Measurements from ENCODE around the gene ATP6V0E1.

Gene ATP6V0E1

GRCh38 chr5:172999974-173000373 lies 16.4 kb downstream of the ATP6V0E1 start:
- H3K4me1 ChIP-seq (ENCODE audit: control insufficient read depth, insufficient read depth, low read length): peaks cover 10% of the 10 kb centered on the region
- no peaks in the 10 kb centered on the region for H3K36me3 ChIP-seq (ENCODE audit: control insufficient read depth, insufficient read depth, low read length)
- WGBS, 2 experiments: 93 to 100% methylated on average over 1 of the region's 1 CpG
- no peaks in the 10 kb centered on the region for H3K9me3 ChIP-seq (ENCODE audit: control insufficient read depth, low read length)
- H3K4me3 ChIP-seq (ENCODE audit: insufficient read depth, low read depth, low read length): no peak overlapping the region
- H3K27ac ChIP-seq (ENCODE audit: insufficient read depth, low read depth, low read length, poor library complexity, severe bottlenecking): no peak overlapping the region
- no peaks in the 10 kb centered on the region for H3K27me3 ChIP-seq (ENCODE audit: control insufficient read depth, insufficient read depth, low read length, poor library complexity, severe bottlenecking)

DNA sequence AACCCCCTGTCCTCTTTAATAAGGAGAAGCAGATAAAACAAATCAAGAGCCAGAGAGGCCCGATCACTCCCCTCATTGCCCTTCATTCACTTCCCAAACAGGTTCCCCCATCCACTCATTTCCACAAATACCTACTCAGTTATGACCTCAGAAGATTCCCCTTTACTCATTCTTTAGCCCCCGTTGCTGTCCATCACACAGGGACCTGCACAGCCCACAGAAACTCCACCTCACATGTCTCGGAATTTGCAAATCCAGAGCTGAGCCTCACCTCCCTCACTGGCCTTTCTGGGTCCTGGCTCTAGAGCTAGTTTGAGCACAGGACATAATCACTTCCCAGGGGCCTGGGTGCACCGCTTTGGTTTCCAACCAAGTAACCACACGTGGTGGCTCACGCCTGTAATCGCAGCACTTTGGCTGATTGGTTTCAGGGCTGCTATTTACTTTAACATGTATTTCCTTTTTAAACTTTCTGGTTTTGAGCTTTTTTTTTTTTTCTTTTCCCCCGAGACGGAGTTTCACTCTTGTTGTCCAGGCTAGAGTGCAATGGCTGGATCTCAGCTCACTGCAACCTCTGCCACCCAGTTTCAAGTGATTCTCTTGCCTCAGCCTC lies 17.8 kb downstream of the ATP6V0E1 start:
- Histone ChIP-seq H3K4me3 (ENCODE audit: insufficient read depth, low read depth, low read length) (no peak overlapping the region), H3K4me1 (ENCODE audit: control insufficient read depth, insufficient read depth, low read length) (peaks cover 10% of the 10 kb centered on the region), H3K9me3 (ENCODE audit: control insufficient read depth, low read length) (no peaks in the 10 kb centered on the region), H3K36me3 (ENCODE audit: control insufficient read depth, insufficient read depth, low read length) (no peaks in the 10 kb centered on the region), H3K27me3 (ENCODE audit: control insufficient read depth, insufficient read depth, low read length, poor library complexity, severe bottlenecking) (no peaks in the 10 kb centered on the region), H3K27ac (ENCODE audit: insufficient read depth, low read depth, low read length, poor library complexity, severe bottlenecking) (no peak overlapping the region)
- 89 to 92% methylated on average over 9 of the region's 9 CpGs for whole genome bisulfite sequencing, 2 experiments

GRCh38 chr5:173003360-173003759 lies 19.8 kb downstream of the ATP6V0E1 start:
- Histone ChIP-seq H3K36me3 (ENCODE audit: control insufficient read depth, insufficient read depth, low read length) (no peaks in the 10 kb centered on the region), H3K4me1 (ENCODE audit: control insufficient read depth, insufficient read depth, low read length) (peaks cover 10% of the 10 kb centered on the region), H3K27me3 (ENCODE audit: control insufficient read depth, insufficient read depth, low read length, poor library complexity, severe bottlenecking) (no peaks in the 10 kb centered on the region), H3K27ac (ENCODE audit: insufficient read depth, low read depth, low read length, poor library complexity, severe bottlenecking) (no peak overlapping the region), H3K4me3 (ENCODE audit: insufficient read depth, low read depth, low read length) (no peak overlapping the region), H3K9me3 (ENCODE audit: control insufficient read depth, low read length) (no peaks in the 10 kb centered on the region)
- WGBS, 2 experiments: 89 to 90% methylated on average over 3 of the region's 3 CpGs

DNA sequence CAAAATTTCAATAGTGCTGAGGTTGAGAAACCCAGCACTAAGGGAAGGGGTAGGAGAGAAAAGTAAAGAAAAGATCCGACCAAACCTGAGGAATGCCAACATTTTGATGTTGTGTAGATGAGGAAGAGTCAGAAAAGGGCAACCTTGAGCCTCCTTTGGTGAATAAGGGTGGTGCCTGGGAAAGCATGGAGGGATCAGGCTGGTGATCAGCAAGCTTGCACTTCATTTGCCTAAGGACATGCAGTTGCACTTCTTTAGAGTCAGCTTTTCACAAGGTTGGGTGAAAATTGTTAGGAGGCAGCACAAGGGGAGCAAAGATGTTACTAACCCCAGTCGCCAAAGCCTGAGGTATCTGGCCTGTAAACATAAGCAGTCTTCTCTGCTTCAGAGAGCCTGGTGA lies 20.4 kb downstream of the ATP6V0E1 start:
- no peaks in the 10 kb centered on the region for H3K36me3 ChIP-seq (ENCODE audit: control insufficient read depth, insufficient read depth, low read length)
- H3K27ac ChIP-seq (ENCODE audit: insufficient read depth, low read depth, low read length, poor library complexity, severe bottlenecking): no peak overlapping the region
- H3K4me3 ChIP-seq (ENCODE audit: insufficient read depth, low read depth, low read length): no peak overlapping the region
- WGBS, 2 experiments: 84 to 87% methylated on average over 2 of the region's 2 CpGs
- no peaks in the 10 kb centered on the region for H3K27me3 ChIP-seq (ENCODE audit: control insufficient read depth, insufficient read depth, low read length, poor library complexity, severe bottlenecking)
- H3K9me3 ChIP-seq (ENCODE audit: control insufficient read depth, low read length): no peaks in the 10 kb centered on the region
- H3K4me1 ChIP-seq (ENCODE audit: control insufficient read depth, insufficient read depth, low read length): peaks cover 10% of the 10 kb centered on the region

DNA sequence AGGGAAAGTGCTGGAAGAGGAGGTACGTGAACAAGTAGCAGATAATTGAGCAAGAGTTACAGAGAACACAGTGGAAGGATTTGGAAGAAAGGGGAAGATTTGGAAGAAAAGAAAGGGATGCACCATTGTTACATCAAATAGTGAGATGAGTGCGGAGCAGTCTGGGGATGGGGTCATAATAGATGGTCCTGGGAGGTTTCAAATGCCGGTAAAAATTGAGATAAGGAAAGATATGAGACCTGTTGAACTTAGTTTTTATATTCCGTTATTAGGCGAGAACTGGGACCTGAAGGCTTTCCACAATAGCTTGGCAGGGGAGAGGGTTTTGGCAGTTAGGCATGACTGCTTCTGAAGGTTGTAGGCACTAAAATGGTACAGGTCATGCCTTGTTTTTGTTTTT lies 20.9 kb downstream of the ATP6V0E1 start:
- H3K27ac ChIP-seq (ENCODE audit: insufficient read depth, low read depth, low read length, poor library complexity, severe bottlenecking): no peak overlapping the region
- peaks cover 10% of the 10 kb centered on the region for H3K4me1 ChIP-seq (ENCODE audit: control insufficient read depth, insufficient read depth, low read length)
- 88 to 92% methylated on average over 5 of the region's 5 CpGs for WGBS, 2 experiments
- no peaks in the 10 kb centered on the region for H3K36me3 ChIP-seq (ENCODE audit: control insufficient read depth, insufficient read depth, low read length)
- H3K9me3 ChIP-seq (ENCODE audit: control insufficient read depth, low read length): no peaks in the 10 kb centered on the region
- H3K4me3 ChIP-seq (ENCODE audit: insufficient read depth, low read depth, low read length): no peak overlapping the region
- H3K27me3 ChIP-seq (ENCODE audit: control insufficient read depth, insufficient read depth, low read length, poor library complexity, severe bottlenecking): no peaks in the 10 kb centered on the region

DNA sequence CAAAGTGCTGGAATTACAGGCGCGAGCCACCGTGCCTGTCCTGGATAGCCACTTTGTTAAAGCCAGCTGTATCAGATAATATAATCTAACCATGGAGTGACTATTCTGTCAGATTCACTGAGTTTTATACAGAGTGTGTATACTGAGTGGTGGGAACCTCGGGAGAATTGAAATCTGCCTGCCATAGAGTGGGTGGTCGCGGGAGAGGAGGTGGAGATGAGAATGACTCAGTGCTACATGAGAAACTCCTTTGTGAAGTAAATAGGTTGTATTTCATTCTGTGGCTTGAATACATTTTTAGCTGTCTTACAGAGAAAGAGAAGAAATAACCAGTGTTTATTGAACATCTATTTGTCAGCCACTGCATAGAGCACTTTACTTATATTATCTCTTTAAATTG lies 26.4 kb downstream of the ATP6V0E1 start:
- H3K36me3 ChIP-seq (ENCODE audit: control insufficient read depth, insufficient read depth, low read length): no peaks in the 10 kb centered on the region
- no peak overlapping the region for H3K27ac ChIP-seq (ENCODE audit: insufficient read depth, low read depth, low read length, poor library complexity, severe bottlenecking)
- H3K27me3 ChIP-seq (ENCODE audit: control insufficient read depth, insufficient read depth, low read length, poor library complexity, severe bottlenecking): no peaks in the 10 kb centered on the region
- H3K4me3 ChIP-seq (ENCODE audit: insufficient read depth, low read depth, low read length): no peak overlapping the region
- H3K9me3 ChIP-seq (ENCODE audit: control insufficient read depth, low read length): no peaks in the 10 kb centered on the region
- 81% methylated on average over 6 of the region's 6 CpGs for WGBS, 2 experiments
- H3K4me1 ChIP-seq (ENCODE audit: control insufficient read depth, insufficient read depth, low read length): no peaks in the 10 kb centered on the region

GRCh38 chr5:173010547-173011464 lies 27.2 kb downstream of the ATP6V0E1 start:
- WGBS, 2 experiments: 74 to 78% methylated on average over 11 of the region's 11 CpGs
- no peaks in the 10 kb centered on the region for H3K27me3 ChIP-seq (ENCODE audit: control insufficient read depth, insufficient read depth, low read length, poor library complexity, severe bottlenecking)
- H3K4me3 ChIP-seq (ENCODE audit: insufficient read depth, low read depth, low read length): no peak overlapping the region
- H3K4me1 ChIP-seq (ENCODE audit: control insufficient read depth, insufficient read depth, low read length): peaks cover 2% of the 10 kb centered on the region
- no peak overlapping the region for H3K27ac ChIP-seq (ENCODE audit: insufficient read depth, low read depth, low read length, poor library complexity, severe bottlenecking)
- H3K9me3 ChIP-seq (ENCODE audit: control insufficient read depth, low read length): no peaks in the 10 kb centered on the region
- H3K36me3 ChIP-seq (ENCODE audit: control insufficient read depth, insufficient read depth, low read length): no peaks in the 10 kb centered on the region

- H3K27me3 ChIP-seq (ENCODE audit: control insufficient read depth, insufficient read depth, low read length, poor library complexity, severe bottlenecking): no peaks in the 10 kb centered on the region
- 98% methylated on average over 3 to 4 of the region's 4 CpGs for WGBS, 2 experiments
- no peak overlapping the region for H3K4me3 ChIP-seq (ENCODE audit: insufficient read depth, low read depth, low read length)
- no peaks in the 10 kb centered on the region for H3K9me3 ChIP-seq (ENCODE audit: control insufficient read depth, low read length)
- H3K27ac ChIP-seq (ENCODE audit: insufficient read depth, low read depth, low read length, poor library complexity, severe bottlenecking): no peak overlapping the region
- H3K36me3 ChIP-seq (ENCODE audit: control insufficient read depth, insufficient read depth, low read length): no peaks in the 10 kb centered on the region
- H3K4me1 ChIP-seq (ENCODE audit: control insufficient read depth, insufficient read depth, low read length): peaks cover 9% of the 10 kb centered on the region
These were observed 28.0 kb downstream of the ATP6V0E1 start for GRCh38 chr5:173011566-173011965.

DNA sequence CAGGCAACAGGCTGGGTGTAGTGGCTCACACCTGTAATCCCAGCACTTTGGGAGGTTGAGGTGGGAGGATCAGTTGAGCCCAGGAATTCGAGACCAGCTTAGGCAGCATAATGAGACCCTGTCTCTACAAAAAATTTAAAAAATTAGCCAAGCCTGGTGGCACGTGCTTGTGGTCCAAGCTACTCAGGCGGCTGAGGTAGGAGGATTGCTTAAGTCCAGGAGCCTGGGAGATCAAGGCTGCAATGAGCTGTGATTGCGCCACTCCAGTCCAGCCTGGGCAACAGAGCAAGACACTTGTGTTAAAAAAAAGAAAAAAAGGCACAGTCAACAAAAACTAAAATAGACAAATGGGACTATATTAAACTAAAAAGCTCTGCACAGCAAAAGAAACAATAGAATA lies 29.3 kb downstream of the ATP6V0E1 start:
- no peaks in the 10 kb centered on the region for H3K36me3 ChIP-seq (ENCODE audit: control insufficient read depth, insufficient read depth, low read length)
- 88 to 94% methylated on average over 4 of the region's 4 CpGs for WGBS, 2 experiments
- no peak overlapping the region for H3K4me3 ChIP-seq (ENCODE audit: insufficient read depth, low read depth, low read length)
- no peaks in the 10 kb centered on the region for H3K9me3 ChIP-seq (ENCODE audit: control insufficient read depth, low read length)
- H3K27me3 ChIP-seq (ENCODE audit: control insufficient read depth, insufficient read depth, low read length, poor library complexity, severe bottlenecking): no peaks in the 10 kb centered on the region
- no peak overlapping the region for H3K27ac ChIP-seq (ENCODE audit: insufficient read depth, low read depth, low read length, poor library complexity, severe bottlenecking)
- H3K4me1 ChIP-seq (ENCODE audit: control insufficient read depth, insufficient read depth, low read length): peaks cover 10% of the 10 kb centered on the region

GRCh38 chr5:173014671-173015070 lies 31.1 kb downstream of the ATP6V0E1 start:
- no peak overlapping the region for H3K4me3 ChIP-seq (ENCODE audit: insufficient read depth, low read depth, low read length)
- H3K4me1 ChIP-seq (ENCODE audit: control insufficient read depth, insufficient read depth, low read length): peaks cover 10% of the 10 kb centered on the region
- WGBS, 2 experiments: 97% methylated on average over 4 of the region's 4 CpGs
- no peaks in the 10 kb centered on the region for H3K9me3 ChIP-seq (ENCODE audit: control insufficient read depth, low read length)
- no peaks in the 10 kb centered on the region for H3K36me3 ChIP-seq (ENCODE audit: control insufficient read depth, insufficient read depth, low read length)
- H3K27ac ChIP-seq (ENCODE audit: insufficient read depth, low read depth, low read length, poor library complexity, severe bottlenecking): no peak overlapping the region
- H3K27me3 ChIP-seq (ENCODE audit: control insufficient read depth, insufficient read depth, low read length, poor library complexity, severe bottlenecking): no peaks in the 10 kb centered on the region
